ENCODE data around the gene SLC27A5. TPM values are rescaled to one million over a fixed set of nuclear protein-coding genes. Genes with fewer than 3 reads are reported as not detected.
A peak's percentile ranks its signal among the peaks of the same experiment; 100 is the strongest.

Gene SLC27A5
- total and polyA plus RNA-seq, 2 of the 4 experiments (the other 2 are of a cell fraction) = 7.7 to 11.2 TPM

DNA sequence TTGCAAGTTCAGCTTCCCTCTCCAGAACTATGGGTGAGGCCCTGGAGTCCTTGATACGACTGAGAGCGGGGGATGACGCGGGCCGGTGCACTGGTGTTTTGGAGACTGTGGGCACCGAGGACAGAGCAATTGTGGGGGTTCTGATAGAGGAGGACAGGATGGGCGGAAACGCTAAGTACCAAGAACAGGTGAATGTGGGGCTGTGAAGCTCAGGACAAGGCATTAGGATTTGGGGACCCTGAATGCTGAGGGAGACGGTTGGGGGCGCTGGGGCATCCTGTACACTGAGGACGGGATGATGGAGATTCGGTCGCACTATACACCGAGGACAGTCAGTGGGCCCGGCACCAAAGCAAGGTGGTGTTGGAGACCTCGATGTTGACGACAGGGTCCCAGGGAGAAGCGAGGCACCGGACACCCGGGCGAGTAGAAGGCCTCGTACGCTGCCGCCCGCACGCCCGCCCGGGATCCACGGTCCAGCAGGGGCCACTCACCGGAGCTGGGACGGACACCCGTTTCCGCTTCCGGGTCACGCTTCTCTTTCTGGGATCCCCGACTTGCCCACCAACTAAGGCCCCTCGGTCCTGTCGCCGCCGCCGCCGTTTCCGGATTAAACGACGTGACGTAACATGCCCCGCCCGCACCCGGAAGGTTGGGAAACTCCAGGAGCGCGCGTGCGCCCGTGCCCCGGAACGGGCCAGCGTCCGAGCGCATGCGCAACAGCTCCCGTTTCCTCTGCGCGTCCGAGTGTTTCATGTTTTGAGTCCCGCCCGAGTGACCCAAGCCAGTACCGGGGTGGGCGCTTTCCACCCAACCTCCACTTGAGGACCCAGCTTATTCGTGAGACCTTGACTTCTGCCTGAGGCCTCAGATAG lies 42.9 kb upstream of the SLC27A5 start, which contains the start of gene CHMP2A:
TSS of gene CHMP2A (minus strand) at position 612 of the 875 bp plus-strand sequence. CDS start 893 bp downstream, outside the sequence.
- peak; percentile 30 for ATAC-seq (ENCODE audit: low read depth)
- TF ChIP-seq CEBPB (IDR thresholded peaks at IDR 0.05; ENCODE audit: low read depth, low read length) (peak; percentile 97), USF2 (IDR thresholded peaks at IDR 0.05; ENCODE audit: low read depth, low read length) (peak; percentile 35; the same call in 1 of the 2 replicates), NFE2L2 (IDR thresholded peaks at IDR 0.05; ENCODE audit: low read depth, low read length) (no peak), CHD1 (IDR thresholded peaks at IDR 0.05; ENCODE audit: low read depth, low read length) (no peak), RCOR1 (IDR thresholded peaks at IDR 0.05; ENCODE audit: insufficient replicate concordance, low read length) (no peak), RAD21 (IDR thresholded peaks at IDR 0.05; ENCODE audit: low read length) (0 out of 2 replicates have a peak, but pooled peaks have one; percentile 10), POLR2A (IDR thresholded peaks at IDR 0.05; ENCODE audit: low read depth, low read length) (peak; percentile 63), MAZ (IDR thresholded peaks at IDR 0.05; ENCODE audit: borderline replicate concordance, low read depth, low read length) (peak; percentile 98), MXI1 (IDR thresholded peaks at IDR 0.05; ENCODE audit: borderline replicate concordance, low read depth, low read length) (peak; percentile 29; the same call in 1 of the 2 replicates), RFX5 (IDR thresholded peaks at IDR 0.05; ENCODE audit: low read depth, low read length) (no peak), MAFK (IDR thresholded peaks at IDR 0.05; ENCODE audit: low read depth, low read length) (no peak), FOS (IDR thresholded peaks at IDR 0.05; ENCODE audit: low read depth, low read length) (no peak)
- TF ChIP-seq, protein P1, sequence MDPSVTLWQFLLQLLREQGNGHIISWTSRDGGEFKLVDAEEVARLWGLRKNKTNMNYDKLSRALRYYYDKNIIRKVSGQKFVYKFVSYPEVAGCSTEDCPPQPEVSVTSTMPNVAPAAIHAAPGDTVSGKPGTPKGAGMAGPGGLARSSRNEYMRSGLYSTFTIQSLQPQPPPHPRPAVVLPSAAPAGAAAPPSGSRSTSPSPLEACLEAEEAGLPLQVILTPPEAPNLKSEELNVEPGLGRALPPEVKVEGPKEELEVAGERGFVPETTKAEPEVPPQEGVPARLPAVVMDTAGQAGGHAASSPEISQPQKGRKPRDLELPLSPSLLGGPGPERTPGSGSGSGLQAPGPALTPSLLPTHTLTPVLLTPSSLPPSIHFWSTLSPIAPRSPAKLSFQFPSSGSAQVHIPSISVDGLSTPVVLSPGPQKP (IDR thresholded peaks at IDR 0.05; ENCODE audit: borderline replicate concordance, low read depth, low read length) = no peak
- TF ChIP-seq, protein P2, sequence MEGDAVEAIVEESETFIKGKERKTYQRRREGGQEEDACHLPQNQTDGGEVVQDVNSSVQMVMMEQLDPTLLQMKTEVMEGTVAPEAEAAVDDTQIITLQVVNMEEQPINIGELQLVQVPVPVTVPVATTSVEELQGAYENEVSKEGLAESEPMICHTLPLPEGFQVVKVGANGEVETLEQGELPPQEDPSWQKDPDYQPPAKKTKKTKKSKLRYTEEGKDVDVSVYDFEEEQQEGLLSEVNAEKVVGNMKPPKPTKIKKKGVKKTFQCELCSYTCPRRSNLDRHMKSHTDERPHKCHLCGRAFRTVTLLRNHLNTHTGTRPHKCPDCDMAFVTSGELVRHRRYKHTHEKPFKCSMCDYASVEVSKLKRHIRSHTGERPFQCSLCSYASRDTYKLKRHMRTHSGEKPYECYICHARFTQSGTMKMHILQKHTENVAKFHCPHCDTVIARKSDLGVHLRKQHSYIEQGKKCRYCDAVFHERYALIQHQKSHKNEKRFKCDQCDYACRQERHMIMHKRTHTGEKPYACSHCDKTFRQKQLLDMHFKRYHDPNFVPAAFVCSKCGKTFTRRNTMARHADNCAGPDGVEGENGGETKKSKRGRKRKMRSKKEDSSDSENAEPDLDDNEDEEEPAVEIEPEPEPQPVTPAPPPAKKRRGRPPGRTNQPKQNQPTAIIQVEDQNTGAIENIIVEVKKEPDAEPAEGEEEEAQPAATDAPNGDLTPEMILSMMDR (conservative IDR thresholded peaks at IDR 0.05; ENCODE audit: low read depth, low read length) = no peak

More for the DNA sequence above, 42.9 kb upstream of the SLC27A5 start, which contains the start of gene CHMP2A:
- Histone ChIP-seq H3K56ac (ENCODE audit: extremely low read depth, insufficient read depth, low read length) (peak within 1 kb of the TSS; percentile 40), H4K20me1 (ENCODE audit: insufficient read depth, low read length) (peaks cover 33% of the 10 kb centered on the region), H3K27ac (ENCODE audit: insufficient read depth, low read length) (peak within 1 kb of the TSS; percentile 82), H3K9ac (ENCODE audit: low read depth, low read length) (peak within 1 kb of the TSS; percentile 74), H4K5ac (ENCODE audit: low read depth, low read length) (peak within 1 kb of the TSS; percentile 80), H2AFZ (replicated peaks; ENCODE audit: low read length, poor library complexity) (peak within 1 kb of the TSS; percentile 96), H2BK5ac (ENCODE audit: low read depth, low read length, poor library complexity, severe bottlenecking) (peak within 1 kb of the TSS; percentile 81), H3K23ac (ENCODE audit: low read depth, low read length) (peak within 1 kb of the TSS; percentile 86), H3K9me1 (ENCODE audit: insufficient read depth, low read length) (peaks cover 19% of the 10 kb centered on the region), H3K9me3 (ENCODE audit: control insufficient read depth, insufficient read depth, low read length) (no peaks in the 10 kb centered on the region), H2BK120ac (ENCODE audit: low read depth, low read length) (peak within 1 kb of the TSS; percentile 49), H3K4me2 (ENCODE audit: low read depth, low read length) (peak within 1 kb of the TSS; percentile 90), H4K8ac (ENCODE audit: low read depth in 2 of 2, low read length in 2 of 2) (peak within 1 kb of the TSS; percentile 97 to 99), H2AK9ac (replicated peaks; ENCODE audit: low read depth, low read length, poor library complexity) (peak within 1 kb of the TSS; percentile 100), H2BK15ac (ENCODE audit: low read depth, low read length) (no peak within 1 kb of the TSS), H2AK5ac (ENCODE audit: low read depth, low read length) (peak within 1 kb of the TSS; percentile 96), H3K27me3 (ENCODE audit: control insufficient read depth, insufficient read depth, low read length) (no peaks in the 10 kb centered on the region), H3K79me1 (ENCODE audit: low read depth in 1 of 2, low read length in 2 of 2) (peaks cover 21 to 66% of the 10 kb centered on the region in 2 experiments), H3K4me1 (ENCODE audit: control insufficient read depth, insufficient read depth, low read length) (peaks cover 19% of the 10 kb centered on the region), H3K14ac (replicated peaks; ENCODE audit: low read depth, low read length) (peak within 1 kb of the TSS; percentile 97), H4K91ac (ENCODE audit: insufficient read depth, low read depth, low read length) (peak within 1 kb of the TSS; percentile 91), H2BK20ac (ENCODE audit: low read depth, low read length) (no peak within 1 kb of the TSS), H3K4ac (ENCODE audit: low read depth, low read length) (peak within 1 kb of the TSS; percentile 95), H3K4me3 (ENCODE audit: insufficient read depth, low read depth, low read length) (peak within 1 kb of the TSS; percentile 55), H3K18ac (ENCODE audit: low read depth, low read length) (peak within 1 kb of the TSS; percentile 30; the same call in 1 of the 2 replicates), H3K36me3 (ENCODE audit: control insufficient read depth, insufficient read depth, low read length) (peaks cover 42% of the 10 kb centered on the region)
- peak; percentile 95 for DNase-seq
- BruUV-seq (replicated peaks) = no TSS peak
- CTCF ChIA-PET = no interaction called here
- 2% methylated on average over 48 of the region's 69 CpGs; no CpG with 5 or more reads in 1 of the 2 experiments for WGBS, 2 experiments (ENCODE audit: extremely low coverage in 2 of 2, insufficient read length in 1 of 2)
- dilution Hi-C loops (cut with HindIII; ENCODE audit: low sequenced_read_pairs, unreplicated experiment) (no loop called here), intact Hi-C loops (cut with micrococcal nuclease) (no loop called here), in situ Hi-C loops (cut with MboI; ENCODE audit: low sequenced_read_pairs) (no loop called here)
- POLR2A ChIA-PET (ENCODE audit: unreplicated experiment) = interaction anchor here (0.6 kb wide), 1 partner anchor 11 kb away, joined by 3 read pairs; the partner anchor contains the start of gene TRIM28
